GM21576 (cell line): ENCODE results near the gene MAST1.
"Not testable (repeated sequence)": the region's sequence is repeated elsewhere in the genome, so short reads cannot be mapped to it uniquely, and the experiment has no call there.

Experiments used
- ATAC-seq: cut with Tn5 transposase; IDR thresholded peaks from one replicate; pipeline ENCODE4 v1.9.1; 2021; ENCODE audit warnings: mild to moderate bottlenecking, moderate library complexity; ENCODE audit not compliant: unreplicated experiment

Gene MAST1

DNA sequence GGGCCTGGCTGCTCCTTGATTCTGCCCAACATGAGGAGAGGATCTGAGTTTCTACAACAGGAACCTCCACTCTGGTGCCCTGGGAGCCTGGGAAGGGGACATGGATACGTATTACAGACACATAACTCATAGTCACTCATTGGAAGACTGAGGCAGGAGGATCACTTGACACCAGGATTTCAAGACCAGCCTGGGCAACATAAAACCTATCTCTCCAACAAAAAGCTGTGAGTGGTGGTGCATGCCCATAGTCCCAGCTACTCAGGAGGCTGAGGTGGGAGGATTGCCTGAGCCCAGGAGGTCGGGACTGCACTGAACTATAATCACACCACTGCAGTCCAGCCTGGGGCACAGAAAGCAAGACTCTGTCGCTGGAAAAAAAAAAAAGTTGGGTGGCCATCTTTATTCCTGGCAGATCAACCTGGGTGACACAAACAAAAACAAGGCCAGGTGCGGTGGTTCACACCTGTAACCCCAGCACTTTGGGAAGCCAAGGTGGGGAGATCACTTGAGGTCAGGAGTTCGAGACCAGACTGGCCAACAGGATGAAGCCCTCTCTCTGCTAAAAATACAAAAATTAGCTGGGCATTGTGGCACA, 49.8 kb downstream of the MAST1 start:
- no peak for ATAC-seq

DNA sequence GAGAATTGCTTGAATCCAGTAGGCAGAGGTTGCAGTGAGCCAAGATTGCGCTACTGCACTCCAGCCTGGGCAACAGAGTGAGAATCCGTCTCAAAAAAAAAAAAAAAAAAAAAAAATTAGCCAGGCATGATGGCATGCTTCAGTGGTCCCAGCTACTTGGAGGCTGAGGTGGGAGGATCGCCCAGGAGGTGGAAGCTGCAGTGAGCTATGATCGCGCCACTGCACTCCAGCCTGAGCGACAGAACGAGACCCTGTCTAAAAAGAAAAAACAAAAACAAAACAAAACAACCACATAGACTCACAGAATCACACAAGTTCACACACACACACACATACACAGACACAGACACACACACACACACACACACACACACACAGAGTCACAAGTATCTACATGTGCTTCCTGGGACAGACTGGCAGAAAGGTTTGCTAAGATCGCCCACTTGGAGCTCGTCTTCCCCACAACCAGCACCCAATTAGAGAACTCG, 52.0 kb downstream of the MAST1 start:
- not testable (repeated sequence) for ATAC-seq

DNA sequence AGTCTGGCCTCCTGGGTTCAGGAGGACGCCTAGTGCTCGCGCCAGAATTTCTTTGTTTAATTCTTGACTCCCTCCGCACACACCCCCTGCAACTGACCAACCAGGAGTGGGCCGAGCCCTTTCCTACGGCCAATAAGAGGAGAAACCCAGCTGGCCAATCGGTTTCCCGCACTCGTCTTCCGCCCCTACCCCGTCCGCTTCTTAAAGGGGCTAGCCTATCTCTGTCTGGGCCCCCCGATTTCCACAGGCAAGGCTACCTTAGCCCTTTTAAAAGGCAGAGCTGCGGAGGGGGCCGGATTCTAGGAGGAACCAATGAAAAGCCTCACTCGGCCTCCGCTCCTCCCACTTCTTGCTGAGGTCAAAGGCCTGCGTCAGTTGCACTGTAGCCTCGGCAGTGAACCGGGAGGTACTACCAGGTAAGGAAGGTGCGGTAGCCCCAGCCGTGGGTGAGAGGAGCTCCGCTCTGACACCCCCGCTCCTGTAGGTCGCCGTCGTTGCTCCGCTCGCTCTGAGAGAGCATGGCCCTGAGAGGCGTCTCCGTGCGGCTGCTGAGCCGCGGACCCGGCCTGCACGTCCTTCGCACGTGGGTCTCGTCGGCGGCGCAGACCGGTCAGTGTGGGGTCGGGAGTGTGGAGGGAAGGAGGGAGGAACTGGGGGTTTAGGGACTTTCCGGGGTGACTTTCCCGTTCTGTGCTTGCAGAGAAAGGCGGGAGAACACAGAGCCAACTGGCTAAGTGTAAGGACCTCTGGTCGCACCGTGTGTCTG, 52.7 kb downstream of the MAST1 start, which contains the start of gene GCDH:
TSS of gene GCDH (plus strand) at position 374 of the 766 bp plus-strand sequence. CDS start at position 519, 145 bp downstream.
- ATAC-seq = peak; percentile 88

DNA sequence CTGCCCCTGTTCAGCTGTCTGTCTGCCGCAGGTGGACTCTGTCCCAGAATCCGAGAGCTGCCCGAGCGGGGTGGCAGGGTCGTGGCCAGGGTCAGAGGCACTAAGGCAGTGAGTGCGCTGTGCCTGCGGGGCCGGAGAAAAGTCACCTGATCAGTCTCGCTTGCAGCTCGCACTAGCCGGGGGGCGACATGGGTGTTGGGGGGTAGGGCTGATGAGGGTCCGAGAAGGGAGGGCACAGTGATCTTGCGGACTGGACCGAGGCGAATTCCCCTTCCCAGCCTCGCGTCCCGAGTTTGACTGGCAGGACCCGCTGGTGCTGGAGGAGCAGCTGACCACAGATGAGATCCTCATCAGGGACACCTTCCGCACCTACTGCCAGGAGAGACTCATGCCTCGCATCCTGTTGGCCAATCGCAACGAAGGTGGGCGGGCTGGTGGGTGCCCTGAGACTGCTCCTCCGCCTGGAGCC, 53.3 kb downstream of the MAST1 start:
- ATAC-seq = no peak

DNA sequence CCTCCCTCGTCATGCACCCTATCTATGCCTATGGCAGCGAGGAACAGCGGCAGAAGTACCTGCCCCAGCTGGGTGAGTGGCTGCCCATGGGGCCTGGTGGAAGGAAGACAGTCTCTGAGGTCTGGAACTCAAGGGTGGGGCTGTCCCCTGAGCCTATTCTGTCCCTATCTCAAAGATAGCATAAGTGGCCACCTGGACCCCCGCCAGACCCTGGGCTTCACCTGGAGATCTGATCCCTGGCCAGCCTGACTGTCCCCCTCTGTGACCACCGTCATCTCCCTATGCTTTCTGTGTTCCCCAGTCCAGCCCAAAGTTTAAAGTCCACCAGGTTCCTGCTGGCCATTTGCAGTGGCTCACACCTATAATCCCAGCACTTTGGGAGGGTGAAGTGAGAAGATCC, 55.3 kb downstream of the MAST1 start:
- ATAC-seq = no peak

DNA sequence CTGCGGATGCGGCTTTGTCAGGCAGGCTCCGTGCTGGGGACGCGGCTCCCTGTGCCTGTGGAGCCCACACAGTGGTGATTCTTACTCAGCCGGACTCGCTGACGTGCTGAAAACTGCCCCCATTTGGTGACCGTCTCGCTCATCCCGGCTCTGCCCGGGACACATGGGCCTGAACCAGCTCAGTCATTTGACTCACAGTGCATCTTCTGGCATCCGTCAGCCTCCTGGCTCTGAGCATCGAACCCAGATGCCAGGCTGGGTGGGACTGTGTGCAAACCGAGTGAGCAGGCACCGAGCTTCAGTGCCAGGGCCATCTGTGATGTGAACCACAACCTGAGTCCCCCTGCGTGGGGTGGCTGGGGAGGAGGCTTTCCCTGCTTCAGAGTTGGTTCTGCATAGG, 58.1 kb downstream of the MAST1 start:
- ATAC-seq = no peak

DNA sequence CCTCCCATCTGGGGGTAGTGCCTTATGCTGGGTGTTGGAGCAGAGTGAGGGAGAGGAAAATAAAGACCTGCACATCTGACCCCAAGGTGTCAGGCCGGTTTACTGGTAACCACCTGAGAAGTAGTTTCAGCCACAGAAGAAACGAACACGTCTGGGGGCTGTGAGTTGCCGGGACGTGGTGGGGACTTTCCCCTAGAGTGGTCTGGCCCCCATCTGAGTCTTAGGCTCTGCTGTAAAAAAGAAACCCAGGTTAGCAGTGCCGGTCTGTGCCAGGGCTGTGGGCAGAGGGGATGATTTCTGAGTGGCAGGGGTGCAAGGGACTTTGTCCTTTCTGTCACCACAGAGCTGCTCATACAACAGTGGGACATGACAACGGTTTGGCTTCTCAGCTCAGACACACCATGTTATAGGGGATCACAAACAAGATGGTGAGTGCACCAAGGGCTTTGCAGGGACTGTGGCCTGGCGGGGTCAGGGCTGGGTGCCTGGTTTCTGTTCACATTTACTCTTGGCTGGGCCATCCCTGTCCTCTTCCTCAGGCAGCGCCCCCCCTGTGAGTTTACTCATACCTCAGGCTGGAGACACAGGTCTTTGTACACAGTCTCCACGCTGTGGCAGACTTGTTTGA, 61.7 kb downstream of the MAST1 start:
- ATAC-seq = peak; percentile 59

DNA sequence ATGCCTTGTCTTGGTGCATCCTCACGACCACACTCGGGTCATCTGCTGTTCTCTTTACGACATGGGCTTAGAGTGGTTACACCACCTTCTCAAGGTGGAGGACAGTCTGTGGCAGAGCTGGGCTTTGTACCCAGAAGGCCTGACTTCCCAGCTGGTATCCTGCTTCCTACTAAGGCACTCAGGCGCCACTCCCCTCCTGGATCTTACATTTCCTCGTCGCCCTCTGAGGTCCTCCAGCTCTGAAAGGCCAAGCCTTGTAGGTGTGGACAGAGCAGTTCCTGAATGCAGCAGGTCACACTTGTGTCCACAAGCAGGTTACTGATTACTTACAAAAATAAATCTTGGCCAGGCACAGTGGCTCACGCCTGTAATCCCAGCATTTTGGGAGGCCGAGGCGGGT, 68.9 kb downstream of the MAST1 start:
- ATAC-seq = no peak

DNA sequence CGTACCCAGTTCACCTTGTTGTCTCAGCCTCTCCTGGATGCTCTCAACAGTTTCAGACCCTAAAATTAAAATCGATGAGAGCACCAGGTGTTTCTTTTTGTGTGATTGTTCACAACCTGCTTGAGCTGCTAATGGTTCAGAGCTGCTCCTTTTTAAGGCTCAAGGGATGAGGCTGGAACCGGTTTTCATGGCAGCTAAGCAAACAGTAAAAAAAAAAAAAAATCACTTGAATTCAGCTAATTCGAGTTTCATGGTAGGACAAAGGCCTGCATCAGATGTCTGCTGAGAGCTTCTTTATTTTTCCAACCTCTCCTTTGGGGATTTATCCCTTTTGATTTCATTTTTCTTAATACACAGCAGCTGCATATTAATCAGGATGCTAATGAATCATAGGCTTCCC, 74.3 kb downstream of the MAST1 start:
- no peak for ATAC-seq

DNA sequence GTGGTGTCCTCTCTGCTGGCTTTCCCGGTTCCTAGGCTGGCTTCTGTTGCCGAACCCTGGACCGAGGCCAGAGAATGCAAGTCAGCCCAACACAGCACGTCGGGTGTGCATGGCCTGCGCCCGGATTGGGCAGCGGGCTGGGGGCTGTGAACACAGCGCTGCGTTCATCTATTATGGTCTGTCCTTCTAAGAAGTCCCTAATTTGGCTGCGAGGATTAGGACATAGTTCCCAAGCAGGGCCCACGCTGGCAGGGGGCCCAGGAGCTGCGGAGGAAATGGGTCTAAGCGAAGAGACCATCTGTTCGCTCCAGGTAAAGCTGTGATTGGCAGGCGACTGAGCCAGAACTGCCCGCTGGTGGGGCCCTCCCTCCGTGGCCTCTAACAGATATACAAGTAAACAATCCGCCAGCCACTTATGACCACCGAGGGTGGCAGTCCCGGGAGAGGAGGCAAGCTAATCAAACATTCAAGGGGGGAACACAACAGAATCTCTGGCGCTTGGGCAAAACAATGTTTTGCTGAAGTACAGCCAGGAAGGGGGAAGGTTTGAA, 74.8 kb downstream of the MAST1 start:
- ATAC-seq = no peak

DNA sequence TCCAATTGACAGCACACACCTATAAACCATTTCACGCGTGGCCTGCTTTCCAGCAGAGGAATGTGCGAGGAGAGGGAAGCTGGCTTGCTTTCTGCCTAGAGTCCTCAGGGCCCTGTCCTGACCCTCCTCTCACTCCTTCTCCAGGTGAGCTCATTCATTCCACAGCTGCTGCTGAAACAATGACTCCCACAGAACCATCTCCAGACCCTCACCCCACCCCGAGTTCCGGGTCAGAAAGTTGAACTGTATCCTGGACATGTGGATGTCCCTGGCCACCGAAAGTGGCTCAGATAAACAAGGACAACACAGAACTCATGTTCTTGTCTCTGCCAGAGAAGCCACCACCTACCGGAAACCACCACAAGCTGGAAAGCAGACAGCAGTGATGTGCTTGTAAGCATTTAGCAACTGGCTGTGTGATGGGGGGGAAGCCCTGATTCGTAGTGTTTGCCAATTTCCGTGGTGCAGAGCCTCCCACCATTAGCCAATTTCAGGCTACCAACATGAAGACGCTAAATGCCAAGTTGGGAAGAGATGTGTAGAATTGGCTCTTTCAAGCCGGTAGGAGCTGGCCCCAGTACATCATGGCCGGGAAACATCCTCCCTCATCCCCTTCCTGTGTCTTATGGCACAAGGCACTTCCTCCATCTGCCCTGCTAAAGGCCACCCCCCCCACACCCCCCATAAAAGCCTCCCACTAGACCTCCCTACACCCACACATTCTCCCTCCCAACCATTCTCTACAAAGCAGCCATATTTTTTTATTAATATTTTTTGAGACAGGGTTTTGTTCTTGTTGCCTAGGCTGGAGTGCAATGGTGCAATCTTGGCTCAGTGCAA, 75.8 kb downstream of the MAST1 start:
- ATAC-seq = no peak

DNA sequence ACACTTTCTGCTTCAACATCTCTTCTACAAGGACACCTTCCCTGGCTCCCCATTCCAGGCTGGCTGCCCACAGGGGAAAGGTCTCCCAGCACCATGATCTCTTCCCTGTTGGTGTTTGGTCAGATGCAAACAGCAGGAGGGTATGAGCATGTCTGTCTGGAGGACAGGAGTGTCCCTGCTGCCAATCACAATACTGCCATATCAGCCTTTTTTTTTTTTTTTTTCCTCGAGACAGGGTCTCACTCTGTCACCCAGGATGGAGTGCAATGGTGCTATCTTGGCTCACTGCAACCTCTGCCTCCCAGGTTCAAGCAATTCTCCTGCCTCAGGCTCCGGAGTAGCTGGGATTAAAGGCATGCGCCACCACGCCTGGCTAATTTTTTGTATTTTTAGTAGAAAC, 77.5 kb downstream of the MAST1 start:
- not testable (repeated sequence) for ATAC-seq

DNA sequence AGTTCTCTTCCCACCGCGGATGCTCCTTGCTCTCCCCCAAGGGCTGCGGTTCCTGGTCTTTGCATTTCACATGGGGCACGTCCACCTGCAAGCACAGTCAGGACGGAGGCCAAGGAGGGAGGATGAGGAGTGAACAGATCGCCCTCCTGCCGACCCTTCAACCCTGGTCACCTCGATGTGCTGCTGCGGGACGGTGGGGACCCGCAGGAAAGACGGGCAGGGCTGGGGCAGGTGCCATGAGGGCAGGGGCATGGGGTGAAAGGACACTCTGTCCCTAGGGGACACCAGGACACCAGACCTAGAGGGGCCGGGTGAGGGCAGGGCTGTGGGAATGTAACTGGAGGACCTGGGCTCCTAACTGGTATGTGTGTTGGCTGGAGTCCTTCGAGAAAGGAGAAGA, 79.9 kb downstream of the MAST1 start:
- no peak for ATAC-seq

DNA sequence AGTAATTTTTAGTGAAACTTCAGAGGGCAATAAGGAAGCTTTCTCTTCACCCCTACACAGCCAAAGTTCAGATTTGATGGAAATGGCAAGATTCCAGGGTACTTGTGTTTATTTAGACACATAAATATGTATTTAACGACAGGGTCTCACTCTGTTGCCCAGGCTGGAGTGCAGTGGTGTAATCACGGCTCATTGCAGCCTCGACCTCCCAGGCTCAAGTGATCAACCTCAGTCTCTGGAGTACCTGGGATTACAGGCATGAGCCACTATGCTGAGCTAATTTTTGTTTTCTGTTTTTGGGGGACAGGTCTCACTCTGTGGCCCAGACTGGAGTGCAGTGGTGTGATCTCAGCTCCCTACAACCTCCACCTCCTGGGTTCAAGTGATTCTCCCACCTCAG, 82.7 kb downstream of the MAST1 start:
- no peak for ATAC-seq

DNA sequence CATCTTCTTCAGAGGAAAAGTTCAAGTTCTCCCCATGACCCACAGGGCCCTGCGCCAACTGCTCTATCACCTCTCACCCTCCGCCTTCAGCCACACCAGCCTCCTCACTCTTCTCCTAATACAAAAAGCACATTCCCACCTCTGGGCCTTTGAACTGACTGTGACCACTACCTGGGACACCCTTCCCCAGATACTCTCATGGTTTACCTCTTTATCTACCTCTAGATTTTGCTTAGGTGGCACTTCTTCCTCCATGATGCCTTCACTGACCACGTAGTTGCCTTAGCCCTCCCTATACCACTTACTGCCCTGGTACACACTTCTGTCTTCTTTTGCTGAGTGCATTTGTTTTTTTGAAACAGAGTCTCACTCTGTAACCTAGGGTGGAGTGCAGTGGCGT, 84.6 kb downstream of the MAST1 start:
- ATAC-seq = no peak
